Ascending aorta (tissue), 2 donors: ENCODE measurements around the gene FRMD4B. TPM values are rescaled to one million over a fixed set of nuclear protein-coding genes. Genes with fewer than 3 reads are reported as not detected.

ENCODE experiments used
- DNase-seq, 2 donors: peaks; one replicate each; pipeline ENCODE4 v3.0.0-alpha.2; 2019; ENCODE audit warnings: low spot score in 2 of 2
- H3K27ac ChIP-seq, 2 donors: fragments of 200-600 bp; sonication (generic); one replicate each; pipeline ENCODE4 v1.5.1; 2016 to 2017; ENCODE audit warnings: mild to moderate bottlenecking in 1 of 2
- H3K27me3 ChIP-seq: fragments of 200-600 bp; sonication (generic); one replicate; pipeline ENCODE4 v1.5.1; 2017
- H3K36me3 ChIP-seq, 2 donors: fragments of 200-600 bp; sonication (generic); one replicate each; pipeline ENCODE4 v1.5.1; 2016
- H3K4me1 ChIP-seq, 2 donors: fragments of 200-600 bp; sonication (generic); one replicate each; pipeline ENCODE4 v1.5.1; 2016 to 2017; ENCODE audit warnings: mild to moderate bottlenecking in 1 of 2
- H3K4me3 ChIP-seq, 2 donors: fragments of 200-600 bp; sonication (generic); one replicate each; pipeline ENCODE4 v1.5.1; 2016 to 2017; ENCODE audit warnings: mild to moderate bottlenecking in 1 of 2
- H3K9me3 ChIP-seq, 2 donors: fragments of 200-600 bp; sonication (generic); one replicate each; pipeline ENCODE4 v1.5.1; 2016
- intact Hi-C: fragments of 100-400 bp; cut with DNase I; formaldehyde crosslinking; loops from one replicate; pipeline ENCODE4 v1.15.1; 2023
- total RNA-seq: library from RNA; depleted of rRNA; stranded (reverse); fragments of >200 nt; gene quantifications from one replicate; pipeline ENCODE4 v1.1.0, GENCODE V29; 2016
- TF ChIP-seq, protein P1 (sequence below), 3 experiments: fragments of 200-600 bp in 2 of 3; fragments of 450-650 bp in 1 of 3; sonication (generic) in 2 of 3; IDR thresholded peaks; one replicate each; pipeline ENCODE4 v1.5.1; 2016 to 2019; ENCODE audit warnings: antibody characterized with exemption in 3 of 3, mild to moderate bottlenecking in 1 of 3, moderate library complexity in 1 of 3

Gene FRMD4B
- total RNA-seq, 1 donor from 2014 or later, result 13.5 TPM

DNA sequence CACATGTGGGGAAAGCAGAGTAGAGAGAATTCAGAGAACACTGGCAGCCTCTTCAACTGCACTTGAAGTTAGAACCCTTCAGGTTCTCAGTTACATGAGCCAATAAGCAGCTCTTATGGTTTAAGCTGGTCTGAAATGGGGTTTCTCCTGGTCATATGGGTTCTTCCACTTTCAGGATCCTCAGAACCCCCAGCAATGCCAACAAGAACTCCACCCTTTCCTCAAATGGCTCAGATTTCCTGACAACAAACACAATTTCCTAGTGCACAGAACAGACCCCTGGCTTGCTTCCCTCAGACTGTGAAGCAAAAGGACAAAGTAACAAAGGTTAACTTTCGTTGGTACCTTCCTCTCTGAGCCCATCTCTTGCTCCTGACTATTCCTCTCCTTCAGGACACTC lies 23.9 kb upstream of the FRMD4B start:
- Histone ChIP-seq H3K9me3 (no peaks in the 10 kb centered on the region), H3K27me3 (no peaks in the 10 kb centered on the region), H3K4me1 (peaks cover 0 to 7% of the 10 kb centered on the region in 2 donors), H3K4me3 (peak overlapping the region in 1 of 2 donors; percentile 25), H3K36me3 (no peaks in the 10 kb centered on the region), H3K27ac (peak overlapping the region; percentile 42 to 54)
- intact Hi-C loops, result loop anchor here (5.0 kb wide), 2 partner anchors 83 to 103 kb away; no protein-coding TSS in a partner anchor
- TF ChIP-seq, protein P1, sequence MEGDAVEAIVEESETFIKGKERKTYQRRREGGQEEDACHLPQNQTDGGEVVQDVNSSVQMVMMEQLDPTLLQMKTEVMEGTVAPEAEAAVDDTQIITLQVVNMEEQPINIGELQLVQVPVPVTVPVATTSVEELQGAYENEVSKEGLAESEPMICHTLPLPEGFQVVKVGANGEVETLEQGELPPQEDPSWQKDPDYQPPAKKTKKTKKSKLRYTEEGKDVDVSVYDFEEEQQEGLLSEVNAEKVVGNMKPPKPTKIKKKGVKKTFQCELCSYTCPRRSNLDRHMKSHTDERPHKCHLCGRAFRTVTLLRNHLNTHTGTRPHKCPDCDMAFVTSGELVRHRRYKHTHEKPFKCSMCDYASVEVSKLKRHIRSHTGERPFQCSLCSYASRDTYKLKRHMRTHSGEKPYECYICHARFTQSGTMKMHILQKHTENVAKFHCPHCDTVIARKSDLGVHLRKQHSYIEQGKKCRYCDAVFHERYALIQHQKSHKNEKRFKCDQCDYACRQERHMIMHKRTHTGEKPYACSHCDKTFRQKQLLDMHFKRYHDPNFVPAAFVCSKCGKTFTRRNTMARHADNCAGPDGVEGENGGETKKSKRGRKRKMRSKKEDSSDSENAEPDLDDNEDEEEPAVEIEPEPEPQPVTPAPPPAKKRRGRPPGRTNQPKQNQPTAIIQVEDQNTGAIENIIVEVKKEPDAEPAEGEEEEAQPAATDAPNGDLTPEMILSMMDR (IDR thresholded peaks at IDR 0.05), result no peak
- no peak for DNase-seq

DNA sequence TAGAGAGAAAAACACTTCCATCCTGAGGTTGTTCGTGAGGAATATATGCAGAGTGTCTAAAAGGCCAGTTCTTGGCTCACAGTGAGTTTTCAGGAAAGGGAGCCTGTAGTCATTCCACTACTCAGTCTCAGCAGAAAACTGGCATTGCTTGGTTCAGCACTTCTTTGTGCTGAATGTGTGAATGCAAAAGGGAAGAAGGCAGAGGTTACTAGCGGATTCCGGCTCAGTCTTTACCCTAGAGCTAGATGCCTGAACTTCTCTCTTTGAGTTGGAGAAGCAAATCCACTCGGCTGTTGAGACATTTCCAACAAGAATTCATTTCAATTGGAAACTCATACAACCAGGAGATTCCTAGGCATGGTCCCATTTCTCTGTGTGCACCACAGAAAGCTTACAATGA lies 23.1 kb upstream of the FRMD4B start:
- no peak for DNase-seq
- intact Hi-C loops, result no loop called here
- no peaks in the 10 kb centered on the region for H3K9me3 ChIP-seq
- no peak overlapping the region for H3K4me3 ChIP-seq
- peak overlapping the region; percentile 42 to 54 for H3K27ac ChIP-seq
- no peaks in the 10 kb centered on the region for H3K27me3 ChIP-seq
- TF ChIP-seq, protein P1 (IDR thresholded peaks at IDR 0.05), result no peak
- peaks cover 0 to 7% of the 10 kb centered on the region in 2 donors for H3K4me1 ChIP-seq
- no peaks in the 10 kb centered on the region for H3K36me3 ChIP-seq

DNA sequence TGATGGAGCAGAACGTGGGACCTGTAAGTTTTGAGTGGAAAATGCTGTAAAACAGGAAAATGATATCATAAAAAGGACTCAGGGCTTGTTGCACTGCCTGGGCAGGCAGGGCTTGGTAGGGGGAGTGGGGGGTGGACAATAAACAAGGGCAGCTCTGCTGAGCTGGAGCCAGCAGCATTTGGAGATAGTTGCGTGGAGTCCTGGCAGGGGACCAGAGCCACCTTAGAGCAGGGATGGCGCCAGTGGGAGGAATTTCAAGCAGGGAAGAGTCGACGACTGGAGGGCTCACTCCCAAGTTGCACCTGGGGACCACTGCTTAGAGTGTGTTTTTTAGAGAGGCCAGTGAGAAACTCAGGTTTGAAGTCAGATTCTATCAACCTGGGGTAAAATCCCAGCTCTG lies 22.7 kb upstream of the FRMD4B start:
- TF ChIP-seq, protein P1 (IDR thresholded peaks at IDR 0.05), result no peak
- no peak for DNase-seq
- intact Hi-C loops, result no loop called here
- Histone ChIP-seq H3K4me3 (no peak overlapping the region), H3K27me3 (no peaks in the 10 kb centered on the region), H3K9me3 (no peaks in the 10 kb centered on the region), H3K36me3 (no peaks in the 10 kb centered on the region), H3K4me1 (peaks cover 0 to 7% of the 10 kb centered on the region in 2 donors), H3K27ac (no peak overlapping the region)

DNA sequence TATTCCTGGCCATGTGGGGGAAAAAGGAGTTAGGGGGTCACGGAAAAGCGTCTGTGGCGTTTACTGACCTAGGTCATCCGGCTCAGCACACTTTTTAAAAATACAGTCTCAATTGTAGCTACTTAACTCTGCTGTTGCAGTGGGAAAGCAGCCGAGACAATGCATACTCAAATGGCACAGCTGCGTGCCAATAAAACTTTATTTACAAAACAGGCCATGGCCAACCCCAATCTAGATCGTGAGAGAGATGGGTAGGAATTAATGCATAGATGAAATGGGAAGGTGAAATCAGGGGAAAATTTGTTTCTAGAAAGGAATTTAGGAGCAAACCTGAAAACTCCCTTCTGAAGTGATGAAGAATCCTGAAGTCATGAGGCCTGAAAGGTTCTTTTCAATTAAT lies 22.0 kb upstream of the FRMD4B start:
- DNase-seq, result no peak
- no peaks in the 10 kb centered on the region for H3K27me3 ChIP-seq
- H3K4me1 ChIP-seq, result peaks cover 0 to 7% of the 10 kb centered on the region in 2 donors
- no peak overlapping the region for H3K4me3 ChIP-seq
- H3K36me3 ChIP-seq, result no peaks in the 10 kb centered on the region
- TF ChIP-seq, protein P1 (IDR thresholded peaks at IDR 0.05), result no peak
- no peak overlapping the region for H3K27ac ChIP-seq
- intact Hi-C loops, result no loop called here
- H3K9me3 ChIP-seq, result no peaks in the 10 kb centered on the region

DNA sequence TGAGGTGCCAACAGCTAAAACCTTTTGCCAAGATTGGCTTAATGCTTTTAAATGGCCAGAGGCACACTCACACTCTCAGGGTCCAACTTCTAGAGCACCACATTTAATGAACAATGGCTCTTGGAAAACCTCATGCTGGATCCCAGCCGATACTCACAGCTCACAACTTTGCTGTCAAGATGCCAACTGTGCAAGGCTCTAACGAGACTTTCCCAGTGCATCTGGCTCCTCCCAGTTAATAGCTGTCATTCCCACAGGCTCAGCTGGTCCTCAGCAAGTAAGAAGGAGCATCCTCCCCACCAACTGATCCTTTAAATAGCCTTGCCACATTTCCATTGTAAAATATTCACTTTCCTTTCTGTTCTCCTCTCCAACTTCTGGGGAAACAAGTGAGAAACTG lies 20.3 kb upstream of the FRMD4B start:
- no peaks in the 10 kb centered on the region for H3K27me3 ChIP-seq
- H3K36me3 ChIP-seq, result no peaks in the 10 kb centered on the region
- no peak for DNase-seq
- intact Hi-C loops, result no loop called here
- no peak overlapping the region for H3K4me3 ChIP-seq
- H3K9me3 ChIP-seq, result no peaks in the 10 kb centered on the region
- H3K27ac ChIP-seq, result no peak overlapping the region
- peaks cover 0 to 7% of the 10 kb centered on the region in 2 donors for H3K4me1 ChIP-seq
- TF ChIP-seq, protein P1 (IDR thresholded peaks at IDR 0.05), result no peak

DNA sequence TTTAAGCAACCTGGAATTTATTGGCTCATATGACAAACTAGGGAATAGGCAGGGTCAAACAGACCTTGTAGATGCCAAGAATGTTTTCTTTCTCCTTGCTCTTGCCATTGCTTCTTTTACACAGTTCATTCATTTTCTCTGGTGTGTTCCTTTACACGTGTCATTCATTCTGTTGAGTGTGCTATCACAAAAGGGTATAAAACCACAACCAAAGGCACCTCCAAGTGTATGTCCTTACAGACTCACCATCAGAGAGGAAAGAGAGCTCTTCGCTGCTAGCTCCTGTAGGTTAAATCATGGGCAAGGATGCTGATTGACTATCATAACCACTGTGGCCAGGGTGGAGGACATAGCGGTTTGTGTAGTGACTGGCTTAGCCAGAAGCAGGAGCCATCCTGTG lies 19.2 kb upstream of the FRMD4B start:
- Histone ChIP-seq H3K36me3 (no peaks in the 10 kb centered on the region), H3K27ac (no peak overlapping the region), H3K4me1 (peaks cover 0 to 5% of the 10 kb centered on the region in 2 donors), H3K27me3 (no peaks in the 10 kb centered on the region), H3K4me3 (no peak overlapping the region), H3K9me3 (no peaks in the 10 kb centered on the region)
- DNase-seq, result no peak
- intact Hi-C loops, result no loop called here
- TF ChIP-seq, protein P1 (IDR thresholded peaks at IDR 0.05), result no peak
